Choroid plexus epithelial cell (primary cell): ENCODE results near the gene WWOX.

Experiments used
- DNase-seq: peaks from one replicate; pipeline ENCODE4 v3.0.0-alpha.2; 2010; ENCODE audit warnings: low read depth
- H3K4me3 ChIP-seq: 2 replicates; pipeline ENCODE4 v1.5.1; 2011; ENCODE audit warnings: low read depth, mild to moderate bottlenecking, control low read depth, low read length, moderate library complexity
- TF ChIP-seq, protein P1 (sequence below): conservative IDR thresholded peaks from 2 replicates; pipeline ENCODE4 v1.5.1; 2011; ENCODE audit warnings: low read depth, mild to moderate bottlenecking, control low read depth, inconsistent platforms, low read length, moderate library complexity

The WWOX gene

GRCh38 chr16:78693496-78693895, 594.0 kb downstream of the WWOX start:
- TF ChIP-seq, protein P1, sequence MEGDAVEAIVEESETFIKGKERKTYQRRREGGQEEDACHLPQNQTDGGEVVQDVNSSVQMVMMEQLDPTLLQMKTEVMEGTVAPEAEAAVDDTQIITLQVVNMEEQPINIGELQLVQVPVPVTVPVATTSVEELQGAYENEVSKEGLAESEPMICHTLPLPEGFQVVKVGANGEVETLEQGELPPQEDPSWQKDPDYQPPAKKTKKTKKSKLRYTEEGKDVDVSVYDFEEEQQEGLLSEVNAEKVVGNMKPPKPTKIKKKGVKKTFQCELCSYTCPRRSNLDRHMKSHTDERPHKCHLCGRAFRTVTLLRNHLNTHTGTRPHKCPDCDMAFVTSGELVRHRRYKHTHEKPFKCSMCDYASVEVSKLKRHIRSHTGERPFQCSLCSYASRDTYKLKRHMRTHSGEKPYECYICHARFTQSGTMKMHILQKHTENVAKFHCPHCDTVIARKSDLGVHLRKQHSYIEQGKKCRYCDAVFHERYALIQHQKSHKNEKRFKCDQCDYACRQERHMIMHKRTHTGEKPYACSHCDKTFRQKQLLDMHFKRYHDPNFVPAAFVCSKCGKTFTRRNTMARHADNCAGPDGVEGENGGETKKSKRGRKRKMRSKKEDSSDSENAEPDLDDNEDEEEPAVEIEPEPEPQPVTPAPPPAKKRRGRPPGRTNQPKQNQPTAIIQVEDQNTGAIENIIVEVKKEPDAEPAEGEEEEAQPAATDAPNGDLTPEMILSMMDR: no peak
- no peak overlapping the region for H3K4me3 ChIP-seq
- no peak for DNase-seq

GRCh38 chr16:78694414-78694813, 595.0 kb downstream of the WWOX start:
- TF ChIP-seq, protein P1: no peak
- no peak for DNase-seq
- H3K4me3 ChIP-seq: no peak overlapping the region

DNA sequence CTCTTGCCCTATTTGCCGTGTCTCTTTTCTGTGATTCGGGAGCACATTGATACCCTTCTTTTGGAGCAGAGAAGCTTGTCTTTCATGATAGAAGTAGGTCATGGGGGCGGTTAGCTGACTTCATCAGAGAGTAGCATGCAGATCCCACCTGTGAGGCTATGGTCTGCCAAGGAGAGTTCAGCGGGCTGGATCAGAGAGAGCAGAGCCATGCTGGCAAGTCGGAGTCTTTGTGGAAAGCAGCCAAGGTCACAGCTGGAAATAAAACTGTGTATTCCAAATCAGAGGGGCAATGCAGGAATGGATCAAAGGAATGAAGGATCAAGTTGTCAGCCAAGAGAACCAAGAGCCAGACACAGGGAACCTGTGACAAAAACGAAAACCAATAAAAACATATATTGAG, 595.9 kb downstream of the WWOX start:
- no peak overlapping the region for H3K4me3 ChIP-seq
- DNase-seq: no peak
- TF ChIP-seq, protein P1: no peak

DNA sequence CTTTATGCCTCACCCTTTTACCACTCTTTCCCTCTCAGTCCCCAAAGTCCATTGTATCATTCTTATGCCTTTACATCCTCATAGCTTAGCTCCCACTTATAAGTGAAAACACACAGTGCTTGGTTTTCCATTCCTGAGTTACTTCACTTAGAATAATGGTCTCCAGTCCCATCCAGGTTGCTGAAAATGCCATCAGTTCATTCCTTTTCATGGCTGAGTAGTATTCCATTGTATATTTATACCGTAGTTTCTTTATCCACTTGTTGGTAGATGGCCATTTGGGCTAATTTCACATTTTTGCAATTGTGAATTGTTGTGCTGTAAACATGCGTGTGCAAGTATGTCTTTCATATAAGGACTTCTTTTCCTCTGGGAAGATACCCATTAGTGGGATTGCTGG, 597.3 kb downstream of the WWOX start:
- DNase-seq: no peak
- TF ChIP-seq, protein P1: no peak
- no peak overlapping the region for H3K4me3 ChIP-seq

- DNase-seq: no peak
- no peak overlapping the region for H3K4me3 ChIP-seq
- TF ChIP-seq, protein P1: no peak
Measured at GRCh38 chr16:78697426-78697825, 598.0 kb downstream of the WWOX start.

DNA sequence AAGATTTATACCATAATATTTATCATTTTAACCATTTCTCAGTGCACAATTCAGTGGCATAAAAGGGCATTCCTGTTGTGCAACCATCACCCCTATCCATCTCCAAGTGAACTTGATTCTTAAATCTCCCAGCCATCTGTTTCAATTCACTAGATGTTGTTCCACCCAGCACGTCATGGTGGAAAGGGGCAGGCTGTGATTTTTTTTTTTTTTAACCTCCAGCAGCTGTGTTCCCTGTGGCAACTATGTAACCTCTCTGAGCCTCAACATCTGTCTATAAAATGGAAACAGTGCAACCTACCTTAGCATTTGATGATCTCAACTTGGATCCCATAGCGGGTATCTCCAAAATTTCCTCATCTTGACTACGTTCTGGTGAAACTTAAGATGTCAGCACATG, 604.5 kb downstream of the WWOX start:
- no peak for DNase-seq
- no peak overlapping the region for H3K4me3 ChIP-seq
- TF ChIP-seq, protein P1: no peak

DNA sequence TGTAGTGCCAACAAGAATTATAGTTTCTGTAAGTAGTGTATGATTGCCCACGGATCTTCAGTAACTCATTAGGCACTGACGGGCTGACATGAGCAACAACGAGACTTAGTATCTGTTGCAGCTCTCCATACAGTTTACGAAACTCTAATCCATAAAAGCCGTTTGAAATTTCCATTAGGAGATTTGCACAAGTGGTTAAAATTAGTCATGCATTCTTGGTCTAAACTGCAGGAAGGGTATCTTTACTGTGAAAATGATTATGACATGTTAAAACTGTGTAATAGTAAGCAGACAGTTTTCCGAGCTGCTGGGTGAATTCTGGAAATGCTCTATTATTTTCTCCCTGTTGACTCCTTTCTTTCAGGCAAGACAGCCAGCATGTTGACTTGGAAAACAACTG, 605.0 kb downstream of the WWOX start:
- H3K4me3 ChIP-seq: no peak overlapping the region
- TF ChIP-seq, protein P1: no peak
- DNase-seq: no peak
